Suppressor macrophage treated with lipopolysaccharide for 1 hour (primary cell): Measurements from ENCODE around the gene ZNF3.

Experiments
- DNase-seq, 3 donors: peaks; one replicate each; pipeline ENCODE4 v3.0.0-alpha.2; 2020 to 2022

Gene ZNF3

DNA sequence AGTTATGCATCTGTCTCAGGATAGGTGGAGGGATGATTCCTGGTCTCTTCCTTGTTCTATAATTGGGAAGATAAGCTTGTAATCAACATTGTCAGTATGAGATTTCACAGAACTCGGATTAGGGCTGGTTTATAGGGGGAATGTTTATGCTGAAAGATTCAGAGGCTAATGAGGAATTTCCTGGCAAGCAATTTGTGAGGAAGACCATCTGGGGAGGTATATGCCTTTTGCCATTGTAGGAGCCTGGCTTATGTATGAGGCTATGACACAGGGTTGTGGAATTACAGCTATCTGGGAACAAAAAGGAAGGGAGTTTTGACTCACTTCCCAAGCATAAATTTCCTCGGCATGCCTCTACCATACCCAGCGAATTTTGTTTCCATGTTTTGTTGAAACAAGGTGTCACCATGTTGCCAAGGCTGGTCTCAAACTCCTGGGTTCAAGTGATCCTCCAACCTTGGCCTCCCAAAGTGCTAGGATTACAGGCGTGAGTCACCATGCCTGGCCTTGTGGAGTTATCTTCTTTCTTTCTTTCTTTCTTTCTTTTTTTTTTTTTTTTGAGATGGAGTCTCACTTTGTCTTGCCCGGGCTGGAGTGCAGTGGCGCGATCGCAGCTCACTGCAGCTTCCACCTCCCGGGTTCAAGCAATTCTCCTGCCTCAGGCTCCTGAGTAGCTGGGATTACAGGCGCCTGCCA is 5.7 kb upstream of the ZNF3 start:
- DNase-seq, result no peak

DNA sequence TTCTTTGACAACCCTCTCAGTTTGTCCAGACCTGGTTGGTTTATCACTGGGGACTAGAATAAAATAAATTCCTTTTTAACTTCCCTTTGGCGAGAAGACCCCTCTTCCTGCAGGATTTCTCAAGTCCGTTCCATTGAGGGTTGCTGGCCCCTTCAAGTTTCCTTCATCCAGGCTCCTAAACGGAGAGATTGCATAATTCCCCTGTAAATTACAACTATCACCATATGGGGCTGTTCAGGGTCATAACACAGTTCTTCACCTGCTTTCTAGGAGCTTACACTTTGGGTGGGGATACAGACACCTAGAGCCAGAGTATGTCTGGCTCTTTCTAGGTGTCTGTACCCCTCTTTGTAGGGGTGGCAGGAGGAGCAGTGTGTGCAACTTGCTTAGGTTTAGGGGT is 4.0 kb upstream of the ZNF3 start:
- no peak for DNase-seq

DNA sequence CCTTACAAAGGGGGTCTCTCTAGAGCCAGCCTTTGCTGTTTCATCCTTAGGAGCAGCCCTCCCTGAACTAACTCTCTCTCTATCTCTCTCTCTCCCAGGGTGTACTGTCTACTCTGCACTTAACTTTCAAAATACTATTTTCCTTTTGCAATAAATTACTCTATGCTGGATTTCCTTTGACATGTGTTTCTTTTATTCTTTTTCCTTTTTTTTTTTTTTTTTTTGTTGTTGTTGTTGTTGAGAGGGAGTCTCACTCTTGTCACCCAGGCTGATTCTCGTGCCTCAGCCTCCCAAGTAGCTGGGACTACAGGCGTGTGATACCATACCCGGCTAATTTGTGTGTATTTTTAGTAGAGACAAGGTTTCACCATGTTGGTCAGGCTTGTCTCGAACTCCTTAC is 1.5 kb upstream of the ZNF3 start:
- DNase-seq, result no peak

DNA sequence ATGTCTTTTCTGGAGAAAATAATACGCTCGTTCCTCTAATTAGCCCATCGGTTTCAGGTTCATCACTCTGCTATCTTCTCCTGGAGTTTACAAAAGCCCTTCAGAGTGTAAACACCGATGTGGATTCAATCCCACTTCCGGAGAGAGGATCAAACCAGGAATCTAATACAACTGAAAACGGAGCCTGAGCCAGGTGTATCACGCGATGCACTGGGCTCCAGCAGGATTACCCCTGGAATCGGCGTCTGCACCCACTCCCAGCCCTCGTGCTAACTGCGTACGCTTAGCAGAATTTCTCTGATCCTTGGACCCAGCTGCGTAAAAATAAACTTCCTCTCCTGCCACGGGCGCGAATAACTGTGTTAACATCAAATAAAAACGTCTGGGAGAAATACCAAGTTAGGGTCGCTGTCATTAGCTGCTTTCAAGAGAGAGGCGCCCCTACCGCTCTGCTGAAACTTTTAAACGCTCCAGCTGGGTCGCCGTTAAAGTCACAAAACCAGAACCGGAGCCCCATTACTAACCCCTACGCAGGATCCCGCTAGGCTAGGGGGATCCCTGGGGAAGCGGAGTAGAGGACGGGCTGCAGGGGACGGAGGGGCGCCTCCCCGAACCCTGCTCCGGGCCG is 502 bp downstream of the ZNF3 start:
- DNase-seq, result peak in 2 of 3 donors; percentile 16 to 21

DNA sequence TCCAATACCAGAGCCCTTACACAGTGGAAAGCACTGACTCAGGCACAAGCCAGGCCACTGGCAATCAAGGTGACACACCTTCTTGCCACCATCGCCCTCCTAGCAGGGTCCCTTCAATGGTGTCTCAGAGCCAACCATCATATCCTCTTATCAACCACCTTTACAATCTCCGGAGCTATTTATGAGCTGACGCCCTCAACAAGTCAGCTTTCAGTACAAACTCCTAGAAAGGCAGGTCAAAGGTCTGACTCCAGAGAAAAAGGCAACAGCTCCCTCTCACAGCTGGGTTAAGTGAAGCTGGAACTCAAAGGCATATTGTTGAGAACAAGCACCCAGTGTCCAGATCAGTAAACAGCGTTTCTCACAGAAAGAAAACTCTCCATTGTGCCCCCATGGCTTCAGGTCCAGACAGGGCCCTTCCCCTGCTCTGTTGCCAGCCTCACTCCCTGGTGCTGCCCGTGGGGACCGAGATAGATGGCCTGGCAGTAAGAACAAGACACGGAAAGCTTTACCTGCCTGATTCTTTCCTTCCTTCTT is 2.4 kb downstream of the ZNF3 start:
- no peak for DNase-seq

DNA sequence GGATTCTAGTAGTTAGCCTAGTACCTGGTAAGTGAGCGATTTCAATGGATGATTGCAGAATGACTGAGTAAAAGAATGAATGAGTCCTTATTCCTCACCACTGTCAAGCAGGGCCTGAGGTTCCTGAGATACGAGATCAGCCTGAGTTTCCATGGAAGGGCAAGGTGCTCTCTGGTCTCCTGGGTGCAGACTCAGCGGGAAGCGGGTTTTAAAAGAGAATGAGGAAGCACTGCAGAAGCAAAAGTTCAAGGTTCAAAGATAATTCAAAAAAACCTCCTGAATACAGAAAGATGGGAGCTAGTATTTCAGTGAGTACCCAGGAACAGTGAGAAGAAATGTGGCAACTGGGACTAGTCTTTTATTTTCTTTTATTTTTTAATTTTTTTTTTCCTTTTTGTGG is 4.3 kb downstream of the ZNF3 start:
- DNase-seq, result no peak

DNA sequence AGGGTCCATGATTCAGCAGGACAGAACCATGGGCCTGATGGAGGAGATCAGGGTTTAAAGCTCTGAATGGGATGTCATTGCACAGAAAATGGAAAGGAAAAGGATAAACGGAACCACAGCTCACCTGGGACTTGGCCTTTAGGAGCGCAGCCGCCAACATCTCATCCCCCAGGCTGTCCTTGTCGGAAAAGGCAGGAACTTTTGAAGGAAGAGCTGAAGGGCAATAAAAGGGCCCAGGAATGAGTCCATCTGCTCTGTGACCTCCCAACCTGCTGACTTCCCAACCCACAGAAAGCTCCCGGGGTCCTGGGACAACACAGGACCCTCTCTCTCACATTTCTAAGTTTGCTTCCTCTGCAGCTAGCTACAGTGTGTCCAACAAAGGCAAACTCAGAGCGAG is 6.1 kb downstream of the ZNF3 start:
- no peak for DNase-seq

DNA sequence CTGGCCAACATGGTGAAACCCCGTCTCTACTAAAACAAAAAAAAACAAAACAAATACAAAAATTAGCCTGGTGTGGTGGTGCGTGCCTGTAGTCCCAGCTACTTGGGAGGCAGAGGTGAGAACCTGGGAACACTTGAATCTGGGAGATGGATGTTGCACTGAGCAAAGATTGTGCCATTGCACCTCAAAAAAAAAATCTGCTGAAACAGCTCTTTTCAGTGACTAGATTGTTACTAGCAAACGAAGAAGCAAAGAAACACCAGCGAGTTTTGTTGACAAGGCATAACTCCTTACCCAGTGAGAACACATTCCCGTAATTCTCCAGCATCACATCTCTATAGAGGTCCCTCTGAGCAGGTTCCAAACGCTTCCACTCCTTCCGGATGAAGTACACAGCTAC is 6.7 kb downstream of the ZNF3 start:
- DNase-seq, result no peak

DNA sequence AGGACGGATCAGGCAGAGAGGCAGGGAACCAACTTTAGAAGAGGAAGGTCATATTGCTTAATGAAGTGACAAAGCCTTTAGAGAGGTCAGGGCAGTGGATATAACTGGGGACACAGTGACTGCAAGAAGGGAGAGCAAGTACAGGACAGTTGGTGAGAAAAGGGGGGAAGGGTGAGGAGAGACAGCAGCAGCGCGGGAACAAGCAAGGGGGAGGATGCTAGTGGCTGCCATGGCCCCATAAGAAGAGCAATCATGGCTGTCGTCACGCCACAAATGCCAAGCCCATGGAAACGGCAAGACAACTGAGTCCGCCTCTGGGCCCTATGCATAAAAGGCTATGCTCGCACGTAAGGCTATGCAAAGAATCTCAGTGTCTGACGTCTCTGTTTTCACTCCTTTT is 9.1 kb downstream of the ZNF3 start:
- DNase-seq, result no peak

DNA sequence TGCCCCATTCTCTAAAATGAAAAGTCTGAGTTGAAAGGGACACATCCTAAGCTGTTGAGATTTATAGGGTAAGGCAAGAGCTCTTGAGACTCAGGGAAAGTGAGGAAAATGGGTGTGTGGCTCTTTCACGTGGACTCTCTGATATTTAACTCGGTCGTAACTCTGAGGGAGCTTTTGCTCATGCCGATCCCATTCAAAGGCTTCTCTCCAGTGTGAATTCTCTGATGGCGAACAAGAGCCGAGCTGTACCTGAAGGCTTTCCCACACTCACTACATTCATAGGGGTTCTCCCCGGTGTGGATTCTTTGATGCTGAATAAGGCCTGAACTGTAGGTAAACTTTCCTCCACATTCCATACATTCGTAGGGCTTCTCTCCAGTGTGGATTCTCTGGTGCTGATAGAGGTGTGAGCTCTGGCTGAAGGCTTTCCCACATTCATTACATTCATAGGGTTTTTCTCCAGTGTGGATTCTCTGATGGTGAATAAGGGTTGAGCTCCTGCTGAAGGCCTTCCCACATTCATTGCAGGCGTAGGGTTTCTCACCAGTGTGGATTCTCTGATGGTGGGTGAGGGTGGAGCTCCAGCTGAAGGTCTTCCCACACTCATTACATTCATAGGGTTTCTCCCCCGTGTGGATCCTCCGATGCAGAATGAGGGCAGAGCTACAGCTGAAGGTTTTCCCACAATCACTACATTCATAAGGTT is 10.4 kb downstream of the ZNF3 start:
- no peak for DNase-seq

DNA sequence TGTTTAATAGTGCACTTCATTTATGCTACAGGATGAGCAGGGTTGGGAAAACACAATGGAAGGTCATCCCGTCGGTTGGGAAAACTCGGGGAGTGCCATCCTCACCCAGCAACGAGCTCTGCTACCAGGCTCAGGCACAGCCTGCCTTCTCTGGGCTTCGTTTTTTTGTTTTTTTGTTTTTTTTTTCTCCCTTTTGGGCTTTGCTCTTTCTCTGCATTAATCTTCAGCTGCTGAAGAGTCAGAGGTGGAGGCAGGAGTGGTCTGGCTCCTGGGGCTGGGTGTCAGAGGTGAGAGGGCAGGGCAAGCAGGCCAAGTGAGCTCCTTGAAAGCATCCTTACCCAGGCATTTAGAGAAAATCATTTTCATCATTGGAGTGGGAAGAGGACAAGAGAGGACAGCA is 11.5 kb downstream of the ZNF3 start:
- DNase-seq, result no peak

DNA sequence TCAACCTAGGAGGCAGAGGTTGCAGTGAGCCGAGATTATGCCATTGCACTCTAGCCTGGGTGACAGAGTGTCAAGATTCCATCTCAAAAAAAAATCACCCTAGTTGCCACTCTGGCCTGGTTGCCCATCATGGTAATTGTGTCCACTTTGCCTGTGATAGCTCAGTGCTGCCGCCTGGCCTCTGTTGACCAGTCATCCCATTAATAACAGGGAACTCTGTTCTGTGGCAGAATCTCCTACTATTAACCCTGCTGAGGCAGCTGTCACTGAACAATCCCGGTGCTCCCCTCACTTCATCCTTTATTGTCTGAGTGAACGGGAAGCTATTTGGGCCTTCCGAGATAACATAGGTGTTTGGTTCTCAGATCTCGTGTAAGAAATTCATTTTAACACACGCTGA is 14.6 kb downstream of the ZNF3 start:
- DNase-seq, result no peak

DNA sequence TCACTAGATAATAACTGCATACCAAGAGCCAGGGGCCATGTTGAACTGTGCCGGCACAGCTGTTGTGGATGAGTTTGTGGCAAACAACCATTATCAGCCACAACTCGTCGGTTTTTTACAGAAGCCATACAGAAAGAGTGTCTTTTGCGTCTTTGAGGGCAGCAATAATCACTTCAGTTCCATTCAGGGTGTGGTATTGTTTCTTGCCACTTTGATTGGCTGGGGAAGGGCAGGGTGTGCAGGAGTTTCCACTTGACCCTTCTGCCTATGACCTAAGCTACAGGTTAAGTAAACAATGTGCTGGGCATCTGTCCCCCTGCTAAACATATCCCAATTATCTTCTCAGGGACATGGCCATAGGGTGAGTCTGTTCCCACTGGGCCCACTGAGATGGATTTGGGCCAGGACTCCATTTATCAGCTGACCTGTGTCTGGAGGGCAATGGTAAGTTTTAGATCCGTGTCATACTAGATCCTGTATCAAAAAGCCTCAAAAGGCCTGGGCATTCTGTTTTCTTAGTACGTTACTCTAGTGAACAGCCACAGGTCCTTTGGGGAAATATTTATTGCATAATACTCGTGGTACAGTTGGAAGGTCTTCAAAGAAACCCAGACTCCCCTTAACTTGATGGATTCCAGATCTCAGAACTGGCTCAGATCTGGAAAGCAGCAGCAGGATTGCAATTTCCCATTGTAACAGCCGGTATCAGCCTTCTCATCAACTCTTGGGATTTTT is 15.9 kb downstream of the ZNF3 start:
- DNase-seq, result no peak

DNA sequence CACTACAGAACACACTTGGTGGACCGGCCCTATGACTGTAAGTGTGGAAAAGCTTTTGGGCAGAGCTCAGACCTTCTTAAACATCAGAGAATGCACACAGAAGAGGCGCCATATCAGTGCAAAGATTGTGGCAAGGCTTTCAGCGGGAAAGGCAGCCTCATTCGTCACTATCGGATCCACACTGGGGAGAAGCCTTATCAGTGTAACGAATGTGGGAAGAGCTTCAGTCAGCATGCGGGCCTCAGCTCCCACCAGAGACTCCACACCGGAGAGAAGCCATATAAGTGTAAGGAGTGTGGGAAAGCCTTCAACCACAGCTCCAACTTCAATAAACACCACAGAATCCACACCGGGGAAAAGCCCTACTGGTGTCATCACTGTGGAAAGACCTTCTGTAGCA is 17.4 kb downstream of the ZNF3 start:
- no peak for DNase-seq

DNA sequence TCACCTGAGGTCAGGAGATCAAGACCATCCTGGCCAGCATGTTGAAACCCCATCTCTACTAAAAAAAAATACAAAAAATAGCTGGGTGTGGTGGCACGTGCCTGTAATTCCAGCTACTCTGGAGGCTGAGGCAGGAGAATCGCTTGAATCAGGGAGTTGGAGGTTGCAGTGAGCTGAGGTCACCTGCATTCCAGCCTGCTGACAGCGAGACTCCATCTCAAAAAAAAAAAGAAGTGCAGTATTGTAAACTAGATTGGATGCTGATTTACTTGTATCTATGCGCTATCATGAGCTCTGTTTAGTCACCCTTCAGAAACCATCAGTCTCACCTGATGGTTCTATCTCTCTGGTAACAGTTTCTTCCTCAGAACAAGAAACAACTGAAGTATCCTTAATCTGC is 18.1 kb downstream of the ZNF3 start:
- DNase-seq, result no peak

DNA sequence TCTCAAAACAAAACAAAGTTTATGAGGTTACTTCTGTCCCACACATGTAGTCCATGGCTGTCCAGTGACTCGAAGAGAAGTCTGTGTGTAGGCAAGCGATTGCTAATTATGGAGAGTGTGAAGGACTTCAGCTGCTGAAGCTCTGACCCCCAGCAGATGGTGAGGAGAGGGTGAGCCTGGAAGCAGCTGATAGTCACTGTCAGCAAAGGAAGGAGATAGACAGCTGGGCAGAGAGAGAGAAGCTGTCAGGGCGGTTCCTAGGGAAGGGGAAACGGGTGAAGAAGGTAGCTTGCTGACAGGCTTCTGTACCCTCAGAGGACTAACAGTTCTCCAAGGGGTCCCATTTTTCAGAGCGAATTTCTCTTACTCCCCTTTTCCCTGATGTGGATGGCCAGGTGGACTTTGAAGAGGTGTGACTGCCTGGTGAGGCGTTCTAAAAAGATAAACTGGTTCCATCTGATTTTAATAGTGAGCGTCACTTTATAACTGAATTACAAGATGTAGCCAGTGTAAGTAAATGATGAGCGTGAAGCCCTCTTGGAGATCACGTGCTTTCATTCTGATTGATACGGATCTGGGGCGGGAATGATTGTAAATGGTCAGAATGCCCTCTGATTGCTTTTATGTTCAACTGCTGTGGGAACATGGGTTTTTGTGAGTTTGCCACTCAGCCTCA is 19.9 kb downstream of the ZNF3 start:
- DNase-seq, result no peak

DNA sequence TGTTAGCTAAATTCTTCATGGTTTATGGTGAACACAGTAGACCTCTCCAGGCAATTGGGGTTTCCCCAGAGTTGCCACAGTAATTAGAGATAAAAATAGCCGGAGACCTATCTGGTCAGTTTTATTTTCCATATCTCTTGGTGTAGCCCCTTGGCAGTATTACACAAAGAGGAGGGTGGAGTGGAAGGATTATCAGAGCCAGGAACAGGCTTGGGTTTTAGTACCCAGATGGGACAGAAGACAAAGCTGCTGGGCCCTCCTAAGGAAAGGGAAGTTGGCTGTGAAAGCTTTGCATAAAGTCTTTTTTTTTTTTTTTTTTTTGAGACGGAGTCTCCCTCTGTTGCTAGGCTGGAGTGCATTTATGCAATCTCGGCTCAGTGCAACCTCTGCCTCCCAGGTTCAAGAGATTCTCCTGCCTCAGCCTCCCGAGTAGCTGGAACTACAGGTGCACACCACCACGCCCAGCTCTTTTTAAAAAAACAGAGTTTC is 22.2 kb downstream of the ZNF3 start:
- DNase-seq, result no peak

DNA sequence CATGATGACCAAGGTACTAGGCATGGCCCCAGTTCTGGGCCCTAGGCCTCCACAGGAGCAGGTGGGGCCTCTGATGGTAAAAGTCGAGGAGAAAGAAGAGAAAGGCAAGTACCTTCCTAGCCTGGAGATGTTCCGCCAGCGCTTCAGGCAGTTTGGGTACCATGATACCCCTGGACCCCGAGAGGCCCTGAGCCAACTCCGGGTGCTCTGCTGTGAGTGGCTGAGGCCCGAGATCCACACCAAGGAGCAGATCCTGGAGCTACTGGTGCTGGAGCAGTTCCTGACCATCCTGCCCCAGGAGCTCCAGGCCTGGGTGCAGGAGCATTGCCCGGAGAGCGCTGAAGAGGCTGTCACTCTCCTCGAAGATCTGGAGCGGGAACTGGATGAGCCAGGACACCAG is 24.5 kb downstream of the ZNF3 start:
- DNase-seq, result no peak

DNA sequence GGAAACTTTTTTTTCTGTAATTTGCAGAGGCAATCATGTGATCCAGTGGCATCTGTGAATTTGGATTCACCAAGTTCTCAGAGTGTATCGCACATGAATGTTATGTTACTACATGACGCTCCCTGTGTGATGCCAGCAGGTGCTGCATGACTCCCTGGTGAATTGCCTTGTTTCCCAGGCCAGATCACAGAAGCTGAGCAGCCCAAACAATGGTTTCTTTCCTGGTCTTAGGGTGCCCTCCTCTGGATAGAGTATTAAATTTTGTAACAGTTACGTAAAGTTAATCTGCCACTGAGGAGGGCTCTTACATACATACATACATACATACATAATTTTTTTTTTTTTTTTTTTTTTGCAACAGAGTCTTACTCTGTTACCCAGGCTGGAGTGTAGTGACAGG is 28.3 kb downstream of the ZNF3 start:
- peak; percentile 62 to 69 (median 62) for DNase-seq

DNA sequence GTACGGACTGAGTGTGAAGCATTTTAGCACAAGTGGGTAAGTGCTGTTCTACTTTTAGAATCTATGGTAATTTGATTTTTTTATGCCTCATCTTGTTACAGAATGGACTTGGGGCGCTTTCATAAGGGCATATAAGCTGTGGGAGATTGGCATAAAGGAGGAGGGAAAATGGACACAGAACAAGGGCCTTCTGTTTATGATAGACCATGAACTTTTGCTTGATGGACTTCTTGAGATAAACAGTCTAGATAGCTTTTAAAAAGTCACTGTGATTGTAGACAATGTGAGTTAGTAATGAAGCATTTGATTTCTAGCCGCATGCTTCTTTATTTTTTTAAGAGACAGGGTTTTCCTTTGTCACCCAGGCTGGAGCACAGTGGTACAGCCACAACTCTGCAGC is 29.9 kb downstream of the ZNF3 start:
- no peak for DNase-seq

DNA sequence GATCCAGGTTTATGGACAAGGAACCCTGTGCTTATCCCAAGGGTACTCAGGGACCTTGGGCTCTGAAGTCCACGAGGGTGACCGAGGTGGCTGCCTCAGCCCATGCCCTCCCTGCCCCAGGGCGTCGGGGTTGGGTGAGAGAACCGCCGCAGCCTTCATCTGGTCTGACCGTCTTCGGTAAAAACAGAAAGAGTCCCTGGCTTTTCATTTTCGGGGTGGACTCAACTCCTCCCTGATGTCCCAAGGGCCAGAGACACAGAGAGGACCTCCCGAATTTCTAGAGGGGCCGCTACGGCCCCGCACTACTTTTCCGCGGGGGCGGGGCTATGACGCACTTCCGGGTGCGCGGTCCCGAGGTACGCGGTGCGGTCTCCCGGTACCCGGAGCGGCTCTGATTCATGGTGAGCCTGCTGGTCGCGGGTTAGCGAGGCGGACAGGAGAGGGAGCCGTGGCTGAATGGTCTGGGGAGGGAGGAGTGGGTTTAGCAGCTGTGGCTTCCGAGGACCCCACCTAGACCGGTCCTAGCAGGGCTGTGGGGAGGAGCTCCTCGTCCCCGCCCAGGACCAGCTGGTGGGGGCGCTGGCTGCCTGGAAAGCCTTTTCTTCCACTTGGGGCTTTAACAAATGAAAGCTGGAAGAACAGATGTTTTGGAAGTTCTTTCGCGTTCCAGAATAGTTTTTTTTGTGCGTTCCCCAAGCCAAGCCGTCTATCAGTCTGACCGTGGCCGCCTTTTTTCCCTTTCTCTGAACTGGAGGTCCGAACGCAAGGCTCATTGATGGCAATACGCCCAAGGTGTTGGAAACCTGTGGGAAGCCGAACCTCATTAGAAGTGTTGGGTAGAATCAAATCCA is 31.9 kb downstream of the ZNF3 start, which contains the start of gene ZSCAN21:
TSS of gene ZSCAN21 (plus strand) at position 334 of the 851 bp plus-strand sequence. CDS start 7,233 bp downstream, outside the sequence.
- DNase-seq, result peak; percentile 86 to 94 (median 89)

DNA sequence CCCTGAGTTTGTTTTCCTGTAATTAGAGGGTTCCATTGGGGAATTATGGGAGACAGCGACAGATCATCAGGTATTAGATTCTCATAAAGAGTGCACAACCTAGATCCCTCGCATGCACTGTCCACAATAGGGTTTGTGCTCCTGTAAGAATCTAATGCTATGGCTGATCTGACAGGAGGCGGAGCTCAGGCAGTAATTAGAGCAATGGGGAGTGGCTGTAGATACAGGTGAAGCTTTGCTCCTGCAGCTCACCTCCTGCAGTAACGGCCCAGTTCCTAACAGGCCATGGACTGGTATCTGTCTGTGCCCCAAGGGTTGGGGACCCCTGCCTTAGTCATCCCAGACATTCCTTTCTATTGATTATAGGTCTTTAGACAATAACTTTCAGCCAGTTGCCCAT is 32.8 kb downstream of the ZNF3 start:
- no peak for DNase-seq
